Effector CD4-positive, alpha-beta T cell (primary cell): ENCODE measurements around the gene TEPSIN.
A peak's percentile ranks its signal among the peaks of the same experiment; 100 is the strongest.

ENCODE experiments used
- DNase-seq: peaks from one replicate; pipeline ENCODE4 v3.0.0-alpha.2; 2020
- total RNA-seq: gene quantifications from one replicate; lab custom pipeline; 2026; lab: John Stamatoyannopoulos, UW

TEPSIN gene
- total RNA-seq: 80.9 reads per million, percentile 78 among the genes with 10 or more reads in this experiment

GRCh38 chr17:81238815-81239713, at the start of gene TEPSIN, which contains the start of gene NDUFAF8:
Gene TEPSIN, minus strand, starts transcription at chr17:81239055. Its CDS starts 22 bp downstream, at chr17:81239033.
Gene NDUFAF8, plus strand, starts transcription at chr17:81239318. Its CDS starts 46 bp downstream, at chr17:81239364.
- DNase-seq: peak; percentile 94

- DNase-seq: no peak
Observed at GRCh38 chr17:81287741-81288430, 49.0 kb upstream of the TEPSIN start.

- DNase-seq: no peak
Observed at GRCh38 chr17:81287152-81287551, 48.3 kb upstream of the TEPSIN start.

GRCh38 chr17:81286491-81287145, 47.8 kb upstream of the TEPSIN start:
- no peak for DNase-seq

GRCh38 chr17:81285894-81286293, 47.0 kb upstream of the TEPSIN start:
- DNase-seq: no peak

- peak; percentile 32 for DNase-seq
Observed at GRCh38 chr17:81285179-81285878, 46.5 kb upstream of the TEPSIN start.

GRCh38 chr17:81282876-81283275, 44.0 kb upstream of the TEPSIN start:
- no peak for DNase-seq

- no peak for DNase-seq
Observed at GRCh38 chr17:81282141-81282540, 43.3 kb upstream of the TEPSIN start.

GRCh38 chr17:81280571-81280970, 41.7 kb upstream of the TEPSIN start:
- DNase-seq: no peak

- no peak for DNase-seq
Observed at GRCh38 chr17:81279278-81280275, 40.7 kb upstream of the TEPSIN start.

- no peak for DNase-seq
Observed at GRCh38 chr17:81278831-81279230, 40.0 kb upstream of the TEPSIN start.

- no peak for DNase-seq
Observed at GRCh38 chr17:81277946-81278693, 39.3 kb upstream of the TEPSIN start.

- no peak for DNase-seq
Observed at GRCh38 chr17:81277421-81277820, 38.6 kb upstream of the TEPSIN start.

- DNase-seq: no peak
Observed at GRCh38 chr17:81276781-81277180, 37.9 kb upstream of the TEPSIN start.

- no peak for DNase-seq
Observed at GRCh38 chr17:81274471-81274855, 35.6 kb upstream of the TEPSIN start.

- DNase-seq: no peak
Observed at GRCh38 chr17:81273698-81274470, 35.0 kb upstream of the TEPSIN start.

GRCh38 chr17:81272616-81273015, 33.8 kb upstream of the TEPSIN start:
- DNase-seq: no peak

GRCh38 chr17:81271226-81271625, 32.4 kb upstream of the TEPSIN start:
- no peak for DNase-seq

GRCh38 chr17:81270279-81270678, 31.4 kb upstream of the TEPSIN start:
- DNase-seq: no peak
